HG03565 (cell line): ENCODE results near the gene ANKRD44.

Source experiments
- ATAC-seq: cut with Tn5 transposase; IDR thresholded peaks from one replicate; pipeline ENCODE4 v1.9.1; 2021; ENCODE audit warnings: mild to moderate bottlenecking, moderate library complexity; ENCODE audit not compliant: unreplicated experiment

The ANKRD44 gene

DNA sequence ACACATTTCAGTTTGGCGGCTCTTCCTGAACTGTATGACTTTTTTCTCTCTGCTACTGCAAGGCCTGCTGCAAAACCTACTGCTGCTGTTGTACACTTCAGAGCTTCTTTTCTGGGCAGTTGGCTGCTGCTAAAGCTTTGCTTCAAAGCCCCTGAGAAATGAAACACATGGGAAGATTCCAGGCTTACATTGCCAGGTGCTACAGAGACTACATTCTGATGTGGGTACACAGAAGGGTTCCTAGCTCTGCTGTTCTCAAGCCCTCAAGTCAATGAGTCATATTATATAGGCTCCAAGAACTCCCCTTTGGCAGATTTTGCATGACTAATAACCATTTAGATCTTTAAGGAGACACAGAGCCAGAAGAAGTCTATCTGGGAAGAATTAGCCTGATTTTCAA is 371.2 kb downstream of the ANKRD44 start:
- ATAC-seq, result no peak
